ENCODE data around the gene PALMD. TPM values are rescaled to one million over a fixed set of nuclear protein-coding genes. Genes with fewer than 3 reads are reported as not detected.

The PALMD gene
- total RNA-seq, 3 donors from 2014 or later (not counting 1 experiment from before 2014, with no cell fraction given) = not detected

GRCh38 chr1:99607590-99607989 lies 38.3 kb upstream of the PALMD start:
- no peak overlapping the region for H3K4me3 Mint-ChIP-seq
- no peaks in the 10 kb centered on the region for H3K4me1 Mint-ChIP-seq
- Histone ChIP-seq H3K36me3 (ENCODE audit: control insufficient read depth, insufficient read depth, low read length) (no peaks in the 10 kb centered on the region), H3K4me3 (ENCODE audit: low read length) (no peak overlapping the region), H3K9me3 (ENCODE audit: control insufficient read depth, insufficient read depth, low read length) (no peaks in the 10 kb centered on the region), H3K27me3 (ENCODE audit: control insufficient read depth, insufficient read depth, low read length) (no peaks in the 10 kb centered on the region), H3K27ac (ENCODE audit: low read length) (no peak overlapping the region), H3K4me1 (ENCODE audit: control insufficient read depth, insufficient read depth, low read length) (no peaks in the 10 kb centered on the region)
- H3K27me3 Mint-ChIP-seq (ENCODE audit: low read depth in 2 of 2) = no peaks in the 10 kb centered on the region
- no peak for DNase-seq
- WGBS (ENCODE audit: insufficient coverage) = 100% methylated on average over 1 of the region's 1 CpG
- no peaks in the 10 kb centered on the region for H3K36me3 Mint-ChIP-seq
- ATAC-seq = no peak
- TF ChIP-seq CTCF (IDR thresholded peaks at IDR 0.05) = no peak
- H3K27ac Mint-ChIP-seq = no peak overlapping the region
- intact Hi-C loops (cut with micrococcal nuclease) = no loop called here
- H3K9me3 Mint-ChIP-seq = peaks cover 5 to 10% of the 10 kb centered on the region in 2 donors

- DNase-seq = no peak
- Histone ChIP-seq H3K4me3 (ENCODE audit: low read length) (no peak overlapping the region), H3K27me3 (ENCODE audit: control insufficient read depth, insufficient read depth, low read length) (no peaks in the 10 kb centered on the region), H3K36me3 (ENCODE audit: control insufficient read depth, insufficient read depth, low read length) (no peaks in the 10 kb centered on the region), H3K4me1 (ENCODE audit: control insufficient read depth, insufficient read depth, low read length) (no peaks in the 10 kb centered on the region), H3K9me3 (ENCODE audit: control insufficient read depth, insufficient read depth, low read length) (no peaks in the 10 kb centered on the region), H3K27ac (ENCODE audit: low read length) (no peak overlapping the region)
- intact Hi-C loops (cut with micrococcal nuclease) = no loop called here
- no peak overlapping the region for H3K4me3 Mint-ChIP-seq
- no peaks in the 10 kb centered on the region for H3K36me3 Mint-ChIP-seq
- H3K9me3 Mint-ChIP-seq = peaks cover 5 to 10% of the 10 kb centered on the region in 2 donors
- H3K27me3 Mint-ChIP-seq (ENCODE audit: low read depth in 2 of 2) = no peaks in the 10 kb centered on the region
- no peak for TF ChIP-seq CTCF (IDR thresholded peaks at IDR 0.05)
- no peaks in the 10 kb centered on the region for H3K4me1 Mint-ChIP-seq
- no peak overlapping the region for H3K27ac Mint-ChIP-seq
- 71% methylated on average over 2 of the region's 2 CpGs for WGBS (ENCODE audit: insufficient coverage)
- no peak for ATAC-seq
Measured at GRCh38 chr1:99608058-99608457, 37.9 kb upstream of the PALMD start.

GRCh38 chr1:99613716-99614115 lies 32.2 kb upstream of the PALMD start:
- no peaks in the 10 kb centered on the region for H3K27me3 ChIP-seq (ENCODE audit: control insufficient read depth, insufficient read depth, low read length)
- Mint-ChIP-seq H3K4me1 (no peaks in the 10 kb centered on the region), H3K4me3 (no peak overlapping the region), H3K27ac (no peak overlapping the region), H3K27me3 (ENCODE audit: low read depth in 2 of 2) (no peaks in the 10 kb centered on the region), H3K36me3 (no peaks in the 10 kb centered on the region), H3K9me3 (peaks cover 3 to 6% of the 10 kb centered on the region in 2 donors)
- whole genome bisulfite sequencing (ENCODE audit: insufficient coverage) = 71% methylated on average over 1 of the region's 2 CpGs
- H3K27ac ChIP-seq (ENCODE audit: low read length) = no peak overlapping the region
- no peak for ATAC-seq
- H3K36me3 ChIP-seq (ENCODE audit: control insufficient read depth, insufficient read depth, low read length) = no peaks in the 10 kb centered on the region
- no peaks in the 10 kb centered on the region for H3K4me1 ChIP-seq (ENCODE audit: control insufficient read depth, insufficient read depth, low read length)
- H3K4me3 ChIP-seq (ENCODE audit: low read length) = no peak overlapping the region
- intact Hi-C loops (cut with micrococcal nuclease) = no loop called here
- TF ChIP-seq CTCF (IDR thresholded peaks at IDR 0.05) = no peak
- H3K9me3 ChIP-seq (ENCODE audit: control insufficient read depth, insufficient read depth, low read length) = no peaks in the 10 kb centered on the region
- no peak for DNase-seq

- H3K4me3 Mint-ChIP-seq = no peak overlapping the region
- no peaks in the 10 kb centered on the region for H3K27me3 Mint-ChIP-seq (ENCODE audit: low read depth in 2 of 2)
- peaks cover 2 to 3% of the 10 kb centered on the region in 2 donors for H3K9me3 Mint-ChIP-seq
- Histone ChIP-seq H3K27me3 (ENCODE audit: control insufficient read depth, insufficient read depth, low read length) (no peaks in the 10 kb centered on the region), H3K4me3 (ENCODE audit: low read length) (no peak overlapping the region), H3K36me3 (ENCODE audit: control insufficient read depth, insufficient read depth, low read length) (no peaks in the 10 kb centered on the region), H3K9me3 (ENCODE audit: control insufficient read depth, insufficient read depth, low read length) (no peaks in the 10 kb centered on the region), H3K4me1 (ENCODE audit: control insufficient read depth, insufficient read depth, low read length) (no peaks in the 10 kb centered on the region), H3K27ac (ENCODE audit: low read length) (no peak overlapping the region)
- H3K36me3 Mint-ChIP-seq = no peaks in the 10 kb centered on the region
- H3K4me1 Mint-ChIP-seq = no peaks in the 10 kb centered on the region
- H3K27ac Mint-ChIP-seq = no peak overlapping the region
- no peak for TF ChIP-seq CTCF (IDR thresholded peaks at IDR 0.05)
- intact Hi-C loops (cut with micrococcal nuclease) = no loop called here
- ATAC-seq (no peak), DNase-seq (no peak)
Measured at GRCh38 chr1:99614728-99615127, 31.2 kb upstream of the PALMD start.
